Head of caudate nucleus (tissue), 42 donors: Measurements from ENCODE around the gene FHL1.
A peak's percentile ranks its signal among the peaks of the same experiment; 100 is the strongest.

Experiments used
- DNase-seq, 42 donors: peaks; one replicate each; pipeline versions ENCODE4 v3.0.0 to v3.0.0-alpha.2; 2020 to 2021; ENCODE audit warnings: mixed read lengths in 7 of 42
- intact Hi-C: fragments of 100-400 bp; cut with DNase I; formaldehyde crosslinking; loops from one replicate; pipeline ENCODE4 v1.15.0; 2022

Gene FHL1

GRCh38 chrX:136201601-136202000, 54.3 kb downstream of the FHL1 start:
- intact Hi-C loops: no loop called here
- DNase-seq: no peak

GRCh38 chrX:136202889-136203288, 55.6 kb downstream of the FHL1 start:
- intact Hi-C loops: no loop called here

GRCh38 chrX:136203438-136203837, 56.1 kb downstream of the FHL1 start:
- DNase-seq: no peak
- intact Hi-C loops: no loop called here

More at GRCh38 chrX:136202889-136203288, 55.6 kb downstream of the FHL1 start:
- DNase-seq: no peak

- intact Hi-C loops: no loop called here
- no peak for DNase-seq
These were observed 56.6 kb downstream of the FHL1 start for GRCh38 chrX:136203951-136204350.

GRCh38 chrX:136204571-136204970, 57.2 kb downstream of the FHL1 start:
- intact Hi-C loops: no loop called here
- DNase-seq: no peak

- intact Hi-C loops: no loop called here
- no peak for DNase-seq
These were observed 58.6 kb downstream of the FHL1 start for GRCh38 chrX:136205882-136206380.

- intact Hi-C loops: no loop called here
- no peak for DNase-seq
These were observed 59.6 kb downstream of the FHL1 start for GRCh38 chrX:136206916-136207315.

GRCh38 chrX:136207546-136207945, 60.2 kb downstream of the FHL1 start:
- intact Hi-C loops: no loop called here
- no peak for DNase-seq

- intact Hi-C loops: no loop called here
- peak in 30 of 42 donors; percentile 15 to 57 (median 36) for DNase-seq
These were observed 61.8 kb downstream of the FHL1 start for GRCh38 chrX:136209016-136209738.

- no peak for DNase-seq
- intact Hi-C loops: no loop called here
These were observed 62.4 kb downstream of the FHL1 start for GRCh38 chrX:136209751-136210150.

- no peak for DNase-seq
- intact Hi-C loops: no loop called here
These were observed 62.9 kb downstream of the FHL1 start for GRCh38 chrX:136210243-136210642.

GRCh38 chrX:136210806-136211205, 63.5 kb downstream of the FHL1 start:
- intact Hi-C loops: no loop called here
- DNase-seq: no peak

GRCh38 chrX:136211766-136212556, 64.6 kb downstream of the FHL1 start:
- intact Hi-C loops: no loop called here
- DNase-seq: no peak

- intact Hi-C loops: no loop called here
These were observed 65.3 kb downstream of the FHL1 start for GRCh38 chrX:136212557-136213111.

GRCh38 chrX:136214551-136214950, 67.2 kb downstream of the FHL1 start:
- DNase-seq: no peak
- intact Hi-C loops: no loop called here

More at GRCh38 chrX:136212557-136213111, 65.3 kb downstream of the FHL1 start:
- DNase-seq: no peak

GRCh38 chrX:136215559-136215958, 68.2 kb downstream of the FHL1 start:
- no peak for DNase-seq
- intact Hi-C loops: no loop called here

GRCh38 chrX:136219893-136220292, 72.6 kb downstream of the FHL1 start:
- intact Hi-C loops: no loop called here
- DNase-seq: no peak

- intact Hi-C loops: no loop called here
- DNase-seq: no peak
These were observed 73.2 kb downstream of the FHL1 start for GRCh38 chrX:136220540-136220939.

- intact Hi-C loops: no loop called here
These were observed 73.6 kb downstream of the FHL1 start for GRCh38 chrX:136220951-136221350.

GRCh38 chrX:136221851-136222513, 74.6 kb downstream of the FHL1 start:
- intact Hi-C loops: no loop called here
- DNase-seq: no peak

More at GRCh38 chrX:136220951-136221350, 73.6 kb downstream of the FHL1 start:
- DNase-seq: no peak
